Right atrium auricular region (tissue), 2 donors: ENCODE data around the gene PRDM11. TPM values are rescaled to one million over a fixed set of nuclear protein-coding genes. Genes with fewer than 3 reads are reported as not detected.

Source experiments
- DNase-seq: peaks from one replicate; pipeline ENCODE4 v3.0.0-alpha.2; 2019; ENCODE audit warnings: low spot score
- H3K27ac ChIP-seq, 2 donors: fragments of 200-600 bp; sonication (generic); 1 replicate in 1 of 2; 2 replicates in 1 of 2; pipeline ENCODE4 v1.5.1; 2016 to 2019
- H3K27me3 ChIP-seq, 2 donors: fragments of 200-600 bp; sonication (generic); one replicate each; pipeline versions ENCODE4 v1.5.1 to v1.6.0; 2017 to 2019
- H3K36me3 ChIP-seq: fragments of 200-600 bp; sonication (generic); one replicate; pipeline ENCODE4 v1.5.1; 2016
- H3K4me1 ChIP-seq, 2 donors: fragments of 200-600 bp; sonication (generic); one replicate each; pipeline versions ENCODE4 v1.5.1 to v1.6.0; 2017 to 2019
- H3K4me3 ChIP-seq, 2 donors: fragments of 200-600 bp; sonication (generic); 1 replicate in 1 of 2; 2 replicates in 1 of 2; pipeline ENCODE4 v1.5.1; 2017 to 2019; ENCODE audit warnings: mild to moderate bottlenecking in 1 of 2, moderate library complexity in 1 of 2
- H3K9me3 ChIP-seq, 2 donors: fragments of 200-600 bp; sonication (generic); one replicate each; pipeline ENCODE4 v1.5.1; 2019
- total RNA-seq, 2 donors: library from RNA; depleted of rRNA; stranded (reverse); fragments of >200 nt; gene quantifications; one replicate each; pipeline ENCODE4 v1.1.0, GENCODE V29; 2016
- TF ChIP-seq, protein P1 (sequence below), 2 donors: fragments of 200-600 bp; sonication (generic); IDR thresholded peaks; one replicate each; pipeline ENCODE4 v1.5.1; 2019; ENCODE audit warnings: antibody characterized with exemption in 2 of 2

Gene PRDM11
- total RNA-seq, 2 donors from 2014 or later, result 13.5 to 27.6 TPM

DNA sequence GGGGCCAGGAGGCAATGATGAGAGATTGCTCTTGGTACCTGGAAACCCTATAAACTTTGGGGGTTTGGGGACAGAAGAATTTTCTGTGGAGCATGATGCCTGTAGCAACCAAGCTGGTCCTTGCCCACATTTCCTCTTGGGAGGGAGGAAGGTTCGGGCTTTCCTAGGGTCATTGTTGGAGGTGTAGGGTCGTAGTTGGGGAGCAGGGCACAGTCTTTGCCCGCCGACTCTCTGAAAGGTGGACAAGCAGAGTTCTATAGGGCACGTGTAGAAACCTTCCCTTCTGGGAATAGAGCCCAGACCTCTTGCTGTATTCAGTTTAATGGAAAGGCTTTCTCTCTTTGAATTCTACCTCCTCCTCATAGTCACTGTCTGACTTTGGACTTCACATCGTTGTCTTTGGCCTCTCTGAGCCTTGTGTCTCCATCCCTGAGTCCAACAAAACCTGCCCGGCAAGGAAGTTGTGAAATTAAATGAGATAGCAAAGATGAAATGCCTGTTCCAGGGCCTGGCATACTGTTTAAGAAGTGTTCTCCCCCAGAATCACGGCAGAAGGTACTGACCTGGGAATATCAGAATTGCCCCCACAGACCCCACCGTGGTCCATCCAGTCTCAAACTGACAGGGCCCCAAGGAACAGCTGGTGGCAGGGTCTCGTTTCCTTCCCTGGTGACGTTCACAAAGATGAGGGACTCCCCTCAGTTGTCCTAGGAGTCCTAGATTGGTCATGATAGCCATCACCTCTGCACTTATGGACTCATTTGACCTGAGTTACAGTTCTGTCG, 1.6 kb downstream of the PRDM11 start:
- Histone ChIP-seq H3K9me3 (no peaks in the 10 kb centered on the region), H3K4me1 (peaks cover 0 to 26% of the 10 kb centered on the region in 2 donors), H3K4me3 (peak overlapping the region; percentile 57 to 77), H3K27ac (peak overlapping the region; percentile 95 to 97), H3K27me3 (no peaks in the 10 kb centered on the region), H3K36me3 (no peaks in the 10 kb centered on the region)
- DNase-seq, result no peak
- TF ChIP-seq, protein P1, sequence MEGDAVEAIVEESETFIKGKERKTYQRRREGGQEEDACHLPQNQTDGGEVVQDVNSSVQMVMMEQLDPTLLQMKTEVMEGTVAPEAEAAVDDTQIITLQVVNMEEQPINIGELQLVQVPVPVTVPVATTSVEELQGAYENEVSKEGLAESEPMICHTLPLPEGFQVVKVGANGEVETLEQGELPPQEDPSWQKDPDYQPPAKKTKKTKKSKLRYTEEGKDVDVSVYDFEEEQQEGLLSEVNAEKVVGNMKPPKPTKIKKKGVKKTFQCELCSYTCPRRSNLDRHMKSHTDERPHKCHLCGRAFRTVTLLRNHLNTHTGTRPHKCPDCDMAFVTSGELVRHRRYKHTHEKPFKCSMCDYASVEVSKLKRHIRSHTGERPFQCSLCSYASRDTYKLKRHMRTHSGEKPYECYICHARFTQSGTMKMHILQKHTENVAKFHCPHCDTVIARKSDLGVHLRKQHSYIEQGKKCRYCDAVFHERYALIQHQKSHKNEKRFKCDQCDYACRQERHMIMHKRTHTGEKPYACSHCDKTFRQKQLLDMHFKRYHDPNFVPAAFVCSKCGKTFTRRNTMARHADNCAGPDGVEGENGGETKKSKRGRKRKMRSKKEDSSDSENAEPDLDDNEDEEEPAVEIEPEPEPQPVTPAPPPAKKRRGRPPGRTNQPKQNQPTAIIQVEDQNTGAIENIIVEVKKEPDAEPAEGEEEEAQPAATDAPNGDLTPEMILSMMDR (IDR thresholded peaks at IDR 0.05), result no peak

GRCh38 chr11:45149483-45150056, 3.1 kb downstream of the PRDM11 start:
- H3K4me1 ChIP-seq, result peaks cover 0 to 33% of the 10 kb centered on the region in 2 donors
- H3K36me3 ChIP-seq, result no peaks in the 10 kb centered on the region
- no peaks in the 10 kb centered on the region for H3K9me3 ChIP-seq
- DNase-seq, result no peak
- H3K4me3 ChIP-seq, result no peak overlapping the region
- no peaks in the 10 kb centered on the region for H3K27me3 ChIP-seq
- no peak overlapping the region for H3K27ac ChIP-seq
- TF ChIP-seq, protein P1 (IDR thresholded peaks at IDR 0.05), result no peak

DNA sequence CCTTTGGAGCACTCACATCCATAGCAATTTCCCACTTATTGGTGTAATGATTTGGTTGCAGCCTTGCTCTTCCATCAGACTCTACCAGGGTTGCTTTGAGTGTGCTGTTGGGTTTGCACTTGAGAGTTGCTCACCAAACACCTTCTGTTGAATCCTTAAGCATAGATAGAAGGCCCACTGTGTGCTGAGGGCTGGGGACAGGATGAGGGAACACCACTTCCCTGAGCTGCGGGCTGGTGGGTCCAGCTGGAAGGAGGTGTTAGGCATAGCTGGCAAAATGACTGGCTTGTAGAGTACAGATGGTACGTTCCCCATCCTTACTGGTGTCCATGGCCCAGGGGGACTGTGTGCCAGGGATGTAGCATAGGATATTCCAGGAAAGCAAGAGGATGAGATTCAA, 3.9 kb downstream of the PRDM11 start:
- DNase-seq, result no peak
- Histone ChIP-seq H3K27me3 (no peaks in the 10 kb centered on the region), H3K4me3 (no peak overlapping the region), H3K27ac (no peak overlapping the region), H3K9me3 (no peaks in the 10 kb centered on the region), H3K4me1 (peaks cover 0 to 39% of the 10 kb centered on the region in 2 donors), H3K36me3 (no peaks in the 10 kb centered on the region)
- TF ChIP-seq, protein P1 (IDR thresholded peaks at IDR 0.05), result no peak

- H3K4me3 ChIP-seq, result no peak overlapping the region
- TF ChIP-seq, protein P1 (IDR thresholded peaks at IDR 0.05), result no peak
- no peaks in the 10 kb centered on the region for H3K27me3 ChIP-seq
- H3K4me1 ChIP-seq, result peaks cover 0 to 39% of the 10 kb centered on the region in 2 donors
- no peak overlapping the region for H3K27ac ChIP-seq
- no peaks in the 10 kb centered on the region for H3K9me3 ChIP-seq
- no peaks in the 10 kb centered on the region for H3K36me3 ChIP-seq
- DNase-seq, result no peak
Observed at GRCh38 chr11:45150943-45151342, 4.5 kb downstream of the PRDM11 start.

DNA sequence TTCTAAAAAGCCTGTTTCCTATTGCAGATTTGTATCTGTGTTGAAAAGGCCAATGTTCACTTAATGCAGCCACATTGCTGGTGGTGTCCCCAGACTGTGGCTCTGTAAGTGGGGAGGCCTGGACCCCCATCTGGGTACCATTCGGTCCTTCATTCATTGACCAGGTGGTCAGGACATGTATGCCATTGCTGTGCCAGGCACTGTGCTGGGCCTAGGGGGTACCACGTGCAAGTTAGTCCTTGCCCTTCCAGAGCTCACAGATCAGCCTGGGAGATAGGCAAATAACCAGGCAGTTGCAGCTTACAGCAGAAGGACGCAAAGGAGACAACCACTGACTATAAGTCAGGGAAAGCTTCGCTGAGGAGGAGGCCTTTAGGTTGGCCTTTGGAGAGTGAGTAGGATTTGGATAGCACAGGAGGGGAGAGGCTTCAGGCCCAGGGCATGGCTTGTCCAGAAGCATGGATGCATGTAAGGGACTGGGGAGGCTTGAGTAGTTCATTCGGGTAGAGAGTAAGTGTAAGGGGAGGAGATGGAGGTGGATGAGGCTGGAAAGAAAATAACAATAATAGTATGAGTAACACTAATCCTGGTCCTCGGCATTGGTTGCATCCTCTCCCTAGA, 5.0 kb downstream of the PRDM11 start:
- no peak overlapping the region for H3K27ac ChIP-seq
- DNase-seq, result no peak
- H3K27me3 ChIP-seq, result no peaks in the 10 kb centered on the region
- TF ChIP-seq, protein P1 (IDR thresholded peaks at IDR 0.05), result no peak
- no peaks in the 10 kb centered on the region for H3K9me3 ChIP-seq
- H3K4me3 ChIP-seq, result no peak overlapping the region
- no peaks in the 10 kb centered on the region for H3K36me3 ChIP-seq
- peaks cover 0 to 36% of the 10 kb centered on the region in 2 donors for H3K4me1 ChIP-seq
